T-cell (primary cell): Measurements from ENCODE around the gene CCRL2. TPM values are rescaled to one million over a fixed set of nuclear protein-coding genes. Genes with fewer than 3 reads are reported as not detected.

ENCODE experiments used
- ATAC-seq, 4 experiments: fragments of 200-7000 bp in 3 of 4; fragments of 150-1000 bp in 1 of 4; cut with Tn5 transposase; replicated peaks in 1 of 4; 1 replicate in 3 of 4; 2 replicates in 1 of 4; pipeline ENCODE4 v1.10.0; 2021; ENCODE audit warnings: moderate library complexity in 3 of 4, mild to moderate bottlenecking in 2 of 4, moderate number of reproducible peaks in 1 of 4
- CTCF ChIA-PET, 2 donors: fragments of 300-600 bp; sonication (Branson Sonifier 250); formaldehyde crosslinking; loops; one replicate each; lab custom pipeline; 2022; ENCODE audit warnings: antibody characterized with exemption in 2 of 2; lab: Charles Lee
- POLR2A ChIA-PET, 2 donors: fragments of 300-600 bp; sonication (Branson Sonifier 250); formaldehyde crosslinking; loops; one replicate each; lab custom pipeline; 2022; ENCODE audit warnings: antibody characterized with exemption in 2 of 2; lab: Charles Lee
- DNase-seq, 35 experiments: peaks; one replicate each; pipeline versions ENCODE4 v3.0.0 to v3.0.0-alpha.2; 2013 to 2023
- H3K27ac ChIP-seq: one replicate; pipeline ENCODE4 v1.5.1; 2013; ENCODE audit warnings: low read length
- H3K27me3 ChIP-seq, 2 experiments: replicated peaks in 1 of 2; 1 replicate in 1 of 2; 2 replicates in 1 of 2; pipeline versions ENCODE4 v1.6.1 to v1.7.0; 2013; ENCODE audit warnings: low read length in 1 of 2, mixed read lengths in 1 of 2; ENCODE audit not compliant: control insufficient read depth in 2 of 2, insufficient read depth in 2 of 2; ENCODE audit errors: extremely low read depth in 1 of 2
- H3K36me3 ChIP-seq, 2 donors: 1 replicate in 1 of 2; 2 replicates in 1 of 2; pipeline versions ENCODE4 v1.6.1 to v1.7.0; 2013; ENCODE audit warnings: low read length in 1 of 2; ENCODE audit not compliant: control insufficient read depth in 2 of 2, insufficient read depth in 1 of 2; ENCODE audit errors: extremely low read depth in 1 of 2
- H3K4me1 ChIP-seq, 2 experiments: 1 replicate in 1 of 2; 2 replicates in 1 of 2; pipeline versions ENCODE4 v1.6.1 to v1.7.0; 2013; ENCODE audit warnings: low read length in 2 of 2, mixed read lengths in 1 of 2; ENCODE audit not compliant: insufficient read depth in 2 of 2, control insufficient read depth in 1 of 2; ENCODE audit errors: extremely low read depth in 1 of 2
- H3K4me3 ChIP-seq, 2 donors: 1 replicate in 1 of 2; 2 replicates in 1 of 2; pipeline versions ENCODE4 v1.5.1 to v1.7.0; 2013; ENCODE audit warnings: mild to moderate bottlenecking in 2 of 2, low read length in 1 of 2, moderate library complexity in 1 of 2; ENCODE audit not compliant: control insufficient read depth in 1 of 2; ENCODE audit errors: extremely low read depth in 1 of 2
- H3K9me3 ChIP-seq: 2 replicates; pipeline ENCODE4 v1.7.0; 2013
- H3K27ac Mint-ChIP-seq, 2 donors: one replicate each; pipeline ENCODE4 v1.8.0; 2020 to 2021; ENCODE audit warnings: mild to moderate bottlenecking in 2 of 2, mixed read lengths in 2 of 2
- H3K27me3 Mint-ChIP-seq, 2 donors: one replicate each; pipeline ENCODE4 v1.8.0; 2021 to 2022; ENCODE audit warnings: mixed read lengths in 2 of 2
- H3K36me3 Mint-ChIP-seq: one replicate; pipeline ENCODE4 v1.8.0; 2021; ENCODE audit warnings: mixed read lengths
- H3K4me1 Mint-ChIP-seq, 3 donors: one replicate each; pipeline ENCODE4 v1.8.0; 2020 to 2022; ENCODE audit warnings: mixed read lengths in 3 of 3, mild to moderate bottlenecking in 1 of 3
- H3K4me3 Mint-ChIP-seq, 3 donors: one replicate each; pipeline ENCODE4 v1.8.0; 2020 to 2022; ENCODE audit warnings: mild to moderate bottlenecking in 3 of 3, mixed read lengths in 3 of 3, moderate library complexity in 3 of 3
- H3K9me3 Mint-ChIP-seq, 3 donors: one replicate each; pipeline ENCODE4 v1.8.0; 2020 to 2022; ENCODE audit warnings: mixed read lengths in 3 of 3
- WGBS: methylation state at CpG from one replicate; pipeline ENCODE4 v1.1.5; 2013; ENCODE audit warnings: missing lambda C conversion rate; ENCODE audit not compliant: insufficient coverage; 5-methylcytosine and 5-hydroxymethylcytosine counted together
- total RNA-seq, 35 experiments: library from RNA in 6 of 35; stranded (reverse) in 6 of 35; fragments of 120-200 nt in 1 of 35; gene quantifications; one replicate each; pipeline versions ENCODE4 v1.2.1 to v1.2.4 and lab custom pipeline; 2013 to 2026

Gene CCRL2
- total RNA-seq, 5 donors from 2014 or later (not counting 1 experiment from before 2014, with no cell fraction given) = 1.1 to 2.5 (median 1.6) TPM

GRCh38 chr3:46370839-46371518, 36.1 kb upstream of the CCRL2 start, which contains the start of gene CCR5:
TSS of gene CCR5 (plus strand) at chr3:46370946. CDS start at chr3:46372903, 1,957 bp downstream.
- no peaks in the 10 kb centered on the region for H3K36me3 Mint-ChIP-seq
- Histone ChIP-seq H3K9me3 (no peaks in the 10 kb centered on the region), H3K4me1 (peaks cover 31 to 61% of the 10 kb centered on the region in 2 experiments), H3K36me3 (no peaks in the 10 kb centered on the region), H3K27me3 (no peaks in the 10 kb centered on the region), H3K27ac (peak within 1 kb of the TSS; percentile 74), H3K4me3 (peak within 1 kb of the TSS in 1 of 2 donors; percentile 42)
- no CpG with 5 or more reads among the region's 5 CpGs for WGBS
- ChIA-PET POLR2A (interaction anchor here in 1 of 2 donors (0.5 to 1.2 kb wide), 4 partner anchors 34 to 420 kb away, joined by 3 to 4 read pairs (median 3); no protein-coding TSS in a partner anchor), CTCF (interaction anchor here (0.7 to 7.2 kb wide), 22 partner anchors 10 to 428 kb away, joined by 3 to 139 read pairs (median 5); partner anchors contain the start of genes CCR1 (in 1 of the 2) and CXCR6 (in 1 of the 2))
- peak in 11 of 35 experiments; percentile 6 to 60 (median 18) for DNase-seq
- ATAC-seq = peak; percentile 69 to 74 (median 72)
- peak within 1 kb of the TSS; percentile 28 to 70 (median 70) for H3K4me3 Mint-ChIP-seq
- H3K9me3 Mint-ChIP-seq = no peaks in the 10 kb centered on the region
- peaks cover 52 to 83% (median 71%) of the 10 kb centered on the region in 3 donors for H3K4me1 Mint-ChIP-seq
- H3K27ac Mint-ChIP-seq = peak within 1 kb of the TSS; percentile 86 to 94
- no peaks in the 10 kb centered on the region for H3K27me3 Mint-ChIP-seq

- no peaks in the 10 kb centered on the region for H3K9me3 ChIP-seq
- Mint-ChIP-seq H3K9me3 (no peaks in the 10 kb centered on the region), H3K36me3 (no peaks in the 10 kb centered on the region), H3K27ac (peak overlapping the region; percentile 86 to 94), H3K4me3 (peak overlapping the region; percentile 10 to 70 (median 70)), H3K27me3 (no peaks in the 10 kb centered on the region), H3K4me1 (peaks cover 53 to 83% (median 76%) of the 10 kb centered on the region in 3 donors)
- POLR2A ChIA-PET = interaction anchor here (0.5 to 1.2 kb wide), 4 partner anchors 22 to 482 kb away, joined by 3 read pairs; no protein-coding TSS in a partner anchor
- 21% methylated on average over 2 of the region's 10 CpGs for WGBS
- peak overlapping the region; percentile 74 for H3K27ac ChIP-seq
- ATAC-seq (no peak), DNase-seq (no peak)
- no peaks in the 10 kb centered on the region for H3K27me3 ChIP-seq
- CTCF ChIA-PET = interaction anchor here (0.5 to 7.2 kb wide), 28 partner anchors 9 to 902 kb away, joined by 3 to 139 read pairs (median 4); partner anchors contain the start of gene CCR1 (in 1 of the 2)
- no peaks in the 10 kb centered on the region for H3K36me3 ChIP-seq
- peak overlapping the region in 1 of 2 donors; percentile 42 for H3K4me3 ChIP-seq
- peaks cover 32 to 55% of the 10 kb centered on the region in 2 experiments for H3K4me1 ChIP-seq
Observed at GRCh38 chr3:46371519-46372340, 35.3 kb upstream of the CCRL2 start.

- DNase-seq (peak in 3 of 35 experiments; percentile 21 to 63 (median 22)), ATAC-seq (peak in 2 of 4 experiments; percentile 13 to 31)
- Histone ChIP-seq H3K4me3 (peak overlapping the region in 1 of 2 donors; percentile 42), H3K27me3 (no peaks in the 10 kb centered on the region), H3K4me1 (peaks cover 32 to 51% of the 10 kb centered on the region in 2 experiments), H3K9me3 (no peaks in the 10 kb centered on the region), H3K36me3 (no peaks in the 10 kb centered on the region), H3K27ac (no peak overlapping the region)
- no peaks in the 10 kb centered on the region for H3K9me3 Mint-ChIP-seq
- H3K4me3 Mint-ChIP-seq = peak overlapping the region; percentile 10 to 70 (median 70)
- ChIA-PET POLR2A (no interaction called here), CTCF (interaction anchor here (0.5 to 7.2 kb wide), 18 partner anchors 13 to 903 kb away, joined by 3 to 139 read pairs (median 3); partner anchors contain the start of gene CCR1 (in 1 of the 2))
- no peaks in the 10 kb centered on the region for H3K27me3 Mint-ChIP-seq
- WGBS = 93% methylated on average over 4 of the region's 9 CpGs
- peaks cover 53 to 83% (median 77%) of the 10 kb centered on the region in 3 donors for H3K4me1 Mint-ChIP-seq
- H3K27ac Mint-ChIP-seq = peak overlapping the region; percentile 78 to 86
- H3K36me3 Mint-ChIP-seq = no peaks in the 10 kb centered on the region
Observed at GRCh38 chr3:46372492-46373359, 34.3 kb upstream of the CCRL2 start.

DNA sequence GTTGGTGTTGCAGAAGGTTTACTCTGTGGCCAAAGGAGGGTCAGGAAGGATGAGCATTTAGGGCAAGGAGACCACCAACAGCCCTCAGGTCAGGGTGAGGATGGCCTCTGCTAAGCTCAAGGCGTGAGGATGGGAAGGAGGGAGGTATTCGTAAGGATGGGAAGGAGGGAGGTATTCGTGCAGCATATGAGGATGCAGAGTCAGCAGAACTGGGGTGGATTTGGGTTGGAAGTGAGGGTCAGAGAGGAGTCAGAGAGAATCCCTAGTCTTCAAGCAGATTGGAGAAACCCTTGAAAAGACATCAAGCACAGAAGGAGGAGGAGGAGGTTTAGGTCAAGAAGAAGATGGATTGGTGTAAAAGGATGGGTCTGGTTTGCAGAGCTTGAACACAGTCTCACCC, 32.3 kb upstream of the CCRL2 start:
- ATAC-seq = no peak
- H3K36me3 Mint-ChIP-seq = no peaks in the 10 kb centered on the region
- peaks cover 39 to 67% (median 62%) of the 10 kb centered on the region in 3 donors for H3K4me1 Mint-ChIP-seq
- no peaks in the 10 kb centered on the region for H3K9me3 Mint-ChIP-seq
- Histone ChIP-seq H3K27me3 (no peaks in the 10 kb centered on the region), H3K4me1 (peaks cover 24 to 35% of the 10 kb centered on the region in 2 experiments), H3K9me3 (no peaks in the 10 kb centered on the region), H3K27ac (peak overlapping the region; percentile 42), H3K4me3 (peak overlapping the region in 1 of 2 donors; percentile 19), H3K36me3 (no peaks in the 10 kb centered on the region)
- H3K27me3 Mint-ChIP-seq = no peaks in the 10 kb centered on the region
- WGBS = 59% methylated on average over 3 of the region's 3 CpGs
- peak overlapping the region; percentile 75 to 78 for H3K27ac Mint-ChIP-seq
- H3K4me3 Mint-ChIP-seq = peak overlapping the region; percentile 19 to 48 (median 28)
- POLR2A ChIA-PET = no interaction called here
- DNase-seq = no peak
- CTCF ChIA-PET = interaction anchor here in 1 of 2 donors (1.2 to 1.3 kb wide), 3 partner anchors 75 to 166 kb away, joined by 3 to 6 read pairs (median 3); partner anchors contain the start of gene CCR1

DNA sequence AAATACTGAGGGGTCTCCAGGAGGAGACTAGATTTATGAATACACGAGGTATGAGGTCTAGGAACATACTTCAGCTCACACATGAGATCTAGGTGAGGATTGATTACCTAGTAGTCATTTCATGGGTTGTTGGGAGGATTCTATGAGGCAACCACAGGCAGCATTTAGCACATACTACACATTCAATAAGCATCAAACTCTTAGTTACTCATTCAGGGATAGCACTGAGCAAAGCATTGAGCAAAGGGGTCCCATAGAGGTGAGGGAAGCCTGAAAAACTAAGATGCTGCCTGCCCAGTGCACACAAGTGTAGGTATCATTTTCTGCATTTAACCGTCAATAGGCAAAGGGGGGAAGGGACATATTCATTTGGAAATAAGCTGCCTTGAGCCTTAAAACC, 31.8 kb upstream of the CCRL2 start:
- H3K36me3 Mint-ChIP-seq = no peaks in the 10 kb centered on the region
- no peaks in the 10 kb centered on the region for H3K27me3 Mint-ChIP-seq
- Histone ChIP-seq H3K4me1 (peaks cover 21 to 34% of the 10 kb centered on the region in 2 experiments), H3K9me3 (no peaks in the 10 kb centered on the region), H3K27me3 (no peaks in the 10 kb centered on the region), H3K36me3 (no peaks in the 10 kb centered on the region), H3K27ac (peak overlapping the region; percentile 42), H3K4me3 (peak overlapping the region in 1 of 2 donors; percentile 19)
- H3K27ac Mint-ChIP-seq = peak overlapping the region; percentile 75 to 78
- CTCF ChIA-PET = interaction anchor here in 1 of 2 donors (1.2 to 1.3 kb wide), 3 partner anchors 76 to 167 kb away, joined by 3 to 6 read pairs (median 3); partner anchors contain the start of gene CCR1
- WGBS = no CpG with 5 or more reads among the region's 2 CpGs
- DNase-seq (no peak), ATAC-seq (no peak)
- H3K4me1 Mint-ChIP-seq = peaks cover 35 to 66% (median 59%) of the 10 kb centered on the region in 3 donors
- H3K4me3 Mint-ChIP-seq = peak overlapping the region in 1 of 3 donors; percentile 48
- POLR2A ChIA-PET = no interaction called here
- no peaks in the 10 kb centered on the region for H3K9me3 Mint-ChIP-seq
